Tibial artery (tissue), 4 donors: ENCODE results near the gene CYP27B1.
"Not testable (repeated sequence)": the region's sequence is repeated elsewhere in the genome, so short reads cannot be mapped to it uniquely, and the experiment has no call there.

Experiments used
- DNase-seq, 2 donors: peaks; one replicate each; pipeline ENCODE4 v3.0.0-alpha.2; 2019
- H3K27ac ChIP-seq, 2 donors: fragments of 200-600 bp; sonication (generic) in 1 of 2; 1 replicate in 1 of 2; 2 replicates in 1 of 2; pipeline ENCODE4 v1.5.1; 2018 to 2019; ENCODE audit warnings: mild to moderate bottlenecking in 1 of 2
- H3K27me3 ChIP-seq, 2 donors: fragments of 200-600 bp; sonication (generic) in 1 of 2; one replicate each; pipeline versions ENCODE4 v1.5.1 to v1.6.0; 2016 to 2019
- H3K36me3 ChIP-seq, 3 donors: fragments of 200-600 bp; sonication (generic) in 2 of 3; one replicate each; pipeline ENCODE4 v1.5.1; 2016 to 2019; ENCODE audit warnings: mild to moderate bottlenecking in 2 of 3
- H3K4me1 ChIP-seq, 4 donors: fragments of 200-600 bp; sonication (generic) in 2 of 4; 1 replicate in 3 of 4; 2 replicates in 1 of 4; pipeline ENCODE4 v1.5.1; 2016 to 2019
- H3K4me3 ChIP-seq, 2 donors: fragments of 200-600 bp; sonication (generic) in 1 of 2; 1 replicate in 1 of 2; 2 replicates in 1 of 2; pipeline ENCODE4 v1.5.1; 2018 to 2019; ENCODE audit warnings: mild to moderate bottlenecking in 2 of 2
- H3K9me3 ChIP-seq, 3 donors: fragments of 200-600 bp; sonication (generic) in 1 of 3; one replicate each; pipeline ENCODE4 v1.5.1; 2016 to 2019
- CTCF ChIP-seq, 2 experiments: fragments of 200-600 bp in 1 of 2; fragments of 450-650 bp in 1 of 2; IDR thresholded peaks; one replicate each; pipeline ENCODE4 v1.5.1; 2017 to 2019; ENCODE audit warnings: antibody characterized with exemption in 2 of 2, mild to moderate bottlenecking in 1 of 2, moderate library complexity in 1 of 2
- intact Hi-C: fragments of 100-400 bp; cut with DNase I; formaldehyde crosslinking; loops from one replicate; pipeline ENCODE4 v1.15.0; 2023; ENCODE audit warnings: low total_unique reads

The CYP27B1 gene

GRCh38 chr12:57715786-57716185 lies 51.1 kb downstream of the CYP27B1 start:
- no peak for TF ChIP-seq CTCF (IDR thresholded peaks at IDR 0.05)
- H3K4me3 ChIP-seq = no peak overlapping the region
- no peak overlapping the region for H3K27ac ChIP-seq
- no peaks in the 10 kb centered on the region for H3K27me3 ChIP-seq
- no peak for DNase-seq
- H3K36me3 ChIP-seq = peaks cover 63 to 91% (median 66%) of the 10 kb centered on the region in 3 donors
- no peaks in the 10 kb centered on the region for H3K4me1 ChIP-seq
- intact Hi-C loops = no loop called here
- no peaks in the 10 kb centered on the region for H3K9me3 ChIP-seq

- H3K4me1 ChIP-seq, DNase-seq, H3K9me3 ChIP-seq, H3K27ac ChIP-seq, intact Hi-C loops, H3K4me3 ChIP-seq, H3K27me3 ChIP-seq: not testable (repeated sequence)
- peaks cover 57 to 88% (median 60%) of the 10 kb centered on the region in 3 donors for H3K36me3 ChIP-seq
Observed at GRCh38 chr12:57715036-57715748, 51.7 kb downstream of the CYP27B1 start.

- Histone ChIP-seq H3K4me1 (no peaks in the 10 kb centered on the region), H3K27ac (no peak overlapping the region), H3K4me3 (no peak overlapping the region), H3K36me3 (peaks cover 38 to 76% (median 40%) of the 10 kb centered on the region in 3 donors), H3K9me3 (no peaks in the 10 kb centered on the region), H3K27me3 (no peaks in the 10 kb centered on the region)
- no peak for DNase-seq
- intact Hi-C loops = no loop called here
- TF ChIP-seq CTCF (IDR thresholded peaks at IDR 0.05) = no peak
Observed at GRCh38 chr12:57713209-57713608, 53.7 kb downstream of the CYP27B1 start.

GRCh38 chr12:57712701-57713100 lies 54.2 kb downstream of the CYP27B1 start:
- DNase-seq = no peak
- Histone ChIP-seq H3K27ac (no peak overlapping the region), H3K27me3 (no peaks in the 10 kb centered on the region), H3K9me3 (no peaks in the 10 kb centered on the region), H3K36me3 (peaks cover 33 to 76% (median 35%) of the 10 kb centered on the region in 3 donors), H3K4me3 (no peak overlapping the region), H3K4me1 (no peaks in the 10 kb centered on the region)
- intact Hi-C loops = no loop called here
- TF ChIP-seq CTCF (IDR thresholded peaks at IDR 0.05) = no peak
